UCSD-AML1 (cell line): ENCODE measurements around the gene GALR3.

ENCODE experiments used
- DNase-seq: peaks from one replicate; lab custom pipeline; 2025; ENCODE audit not compliant: unreplicated experiment; lab: John Stamatoyannopoulos, UW

GALR3 gene

DNA sequence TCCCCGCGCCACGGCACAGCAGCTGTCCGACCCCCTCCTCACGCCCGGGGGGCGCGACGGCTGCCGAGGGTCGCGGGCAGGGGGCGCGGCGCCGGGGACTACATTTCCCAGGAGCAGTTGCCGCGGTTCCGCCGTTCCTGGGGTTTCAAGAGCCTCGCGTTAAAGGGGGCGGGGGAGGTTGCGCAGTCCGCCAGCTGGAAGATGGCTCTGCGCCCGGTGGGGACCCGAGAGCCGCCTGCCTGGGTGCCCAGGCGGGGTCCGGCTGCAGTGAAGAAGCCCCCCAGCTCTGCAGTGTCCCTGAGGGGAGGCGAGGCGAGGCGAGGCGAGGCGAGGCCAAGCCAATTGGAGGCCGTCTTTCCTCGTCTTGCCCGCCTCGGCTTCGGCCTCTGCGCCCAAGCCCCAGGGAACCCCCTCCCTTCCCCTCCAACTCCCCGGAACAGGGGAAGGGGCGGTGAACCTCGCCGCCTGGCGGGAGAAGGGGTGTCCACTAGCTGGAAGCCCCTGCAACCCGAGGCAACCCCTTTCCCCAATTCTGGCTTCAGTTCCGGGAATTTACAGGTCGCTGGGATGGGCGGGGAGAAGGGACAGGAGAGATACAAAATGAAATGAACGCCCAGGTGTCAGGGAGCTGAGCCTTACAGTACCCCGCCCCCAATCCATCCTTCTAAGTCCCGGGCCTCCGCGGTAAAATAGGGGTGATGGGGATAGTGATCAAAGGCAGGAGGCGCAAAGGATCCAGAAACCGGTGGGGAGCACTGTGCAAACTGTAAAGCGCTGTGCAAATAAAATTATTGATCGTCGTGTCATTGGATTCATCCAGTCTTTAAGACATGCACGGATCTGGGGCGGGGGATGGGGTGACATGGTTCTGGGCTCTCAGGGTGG is 20.6 kb upstream of the GALR3 start:
- peak; percentile 68 for DNase-seq

- peak; percentile 61 for DNase-seq
Measured at GRCh38 chr22:37803195-37803638, 20.0 kb upstream of the GALR3 start.

DNA sequence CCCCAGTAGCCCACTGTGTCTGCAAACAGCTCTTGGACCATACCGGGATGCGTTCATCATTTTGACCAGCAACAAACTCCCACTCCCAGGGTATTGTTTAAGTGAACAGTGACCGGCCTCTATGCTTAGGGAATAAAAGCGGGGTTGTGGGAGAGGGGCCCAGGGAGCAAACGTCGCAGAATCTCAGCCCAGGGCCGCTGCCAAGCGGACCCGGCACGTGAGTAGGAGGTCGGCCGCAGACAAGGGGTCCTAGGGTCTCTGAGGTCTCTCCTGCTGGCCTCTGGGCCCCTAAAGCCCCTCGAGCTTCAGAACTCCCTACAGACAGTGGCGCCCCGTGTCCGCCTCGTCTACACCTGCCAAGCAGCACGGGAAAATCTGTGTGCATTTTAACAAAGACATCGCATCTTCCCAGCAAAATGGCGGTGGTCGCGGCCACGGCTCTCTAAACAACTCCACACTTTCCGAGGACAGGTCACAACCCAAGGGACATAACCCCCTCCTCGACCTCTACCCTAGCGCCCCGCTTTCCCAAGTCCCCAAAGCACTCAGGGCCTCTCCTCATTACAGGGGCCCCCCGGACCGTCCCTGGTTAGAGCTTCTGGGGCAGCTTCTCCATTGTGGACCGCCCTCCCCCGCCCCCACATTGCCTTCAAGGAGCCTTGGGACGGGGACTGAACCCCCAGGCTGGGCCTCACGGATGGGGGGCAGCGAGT is 19.4 kb upstream of the GALR3 start:
- DNase-seq, result no peak

- DNase-seq, result no peak
Measured at GRCh38 chr22:37804352-37804880, 18.8 kb upstream of the GALR3 start.

- DNase-seq, result peak; percentile 91
Measured at GRCh38 chr22:37804881-37805809, 18.0 kb upstream of the GALR3 start.

- DNase-seq, result peak; percentile 44
Measured at GRCh38 chr22:37805810-37806277, 17.3 kb upstream of the GALR3 start.

- DNase-seq, result peak; percentile 52
Measured at GRCh38 chr22:37806409-37807333, 16.5 kb upstream of the GALR3 start.

- peak; percentile 97 for DNase-seq
Measured at GRCh38 chr22:37807410-37808293, 15.5 kb upstream of the GALR3 start, which contains the start of gene GCAT. Gene GCAT (plus strand): TSS chr22:37807934. CDS start chr22:37807968, 34 bp downstream.

GRCh38 chr22:37808294-37808657 is 14.9 kb upstream of the GALR3 start:
- no peak for DNase-seq

- no peak for DNase-seq
Measured at GRCh38 chr22:37809672-37810333, 13.4 kb upstream of the GALR3 start.

- no peak for DNase-seq
Measured at GRCh38 chr22:37811867-37812266, 11.3 kb upstream of the GALR3 start.

- no peak for DNase-seq
Measured at GRCh38 chr22:37812869-37813678, 10.1 kb upstream of the GALR3 start.

- no peak for DNase-seq
Measured at GRCh38 chr22:37815593-37815992, 7.6 kb upstream of the GALR3 start.

- DNase-seq, result no peak
Measured at GRCh38 chr22:37816543-37817180, 6.5 kb upstream of the GALR3 start.

- peak; percentile 77 for DNase-seq
Measured at GRCh38 chr22:37817705-37818408, 5.3 kb upstream of the GALR3 start.
